GM19328 (cell line): ENCODE data around the gene CLSTN1.

Experiments
- ATAC-seq: cut with Tn5 transposase; IDR thresholded peaks from one replicate; pipeline ENCODE4 v1.9.1; 2021; ENCODE audit warnings: mild to moderate bottlenecking, moderate library complexity; ENCODE audit not compliant: unreplicated experiment

Gene CLSTN1

GRCh38 chr1:9732123-9732971 is 91.4 kb downstream of the CLSTN1 start:
- ATAC-seq, result no peak

GRCh38 chr1:9731561-9731960 is 92.2 kb downstream of the CLSTN1 start:
- ATAC-seq, result no peak

- ATAC-seq, result no peak
Measured at GRCh38 chr1:9731051-9731537, 92.7 kb downstream of the CLSTN1 start.

- ATAC-seq, result no peak
Measured at GRCh38 chr1:9730096-9730901, 93.5 kb downstream of the CLSTN1 start.

GRCh38 chr1:9729523-9729922 is 94.2 kb downstream of the CLSTN1 start:
- no peak for ATAC-seq

- ATAC-seq, result no peak
Measured at GRCh38 chr1:9728451-9729295, 95.1 kb downstream of the CLSTN1 start.

- no peak for ATAC-seq
Measured at GRCh38 chr1:9726905-9727595, 96.7 kb downstream of the CLSTN1 start.

GRCh38 chr1:9726406-9726805 is 97.4 kb downstream of the CLSTN1 start:
- ATAC-seq, result no peak

- no peak for ATAC-seq
Measured at GRCh38 chr1:9724706-9725476, 98.9 kb downstream of the CLSTN1 start.

- ATAC-seq, result no peak
Measured at GRCh38 chr1:9723926-9724325, 99.8 kb downstream of the CLSTN1 start.

- no peak for ATAC-seq
Measured at GRCh38 chr1:9723068-9723805, 100.5 kb downstream of the CLSTN1 start.

- no peak for ATAC-seq
Measured at GRCh38 chr1:9722378-9722749, 101.4 kb downstream of the CLSTN1 start.

- no peak for ATAC-seq
Measured at GRCh38 chr1:9721606-9722377, 102.0 kb downstream of the CLSTN1 start.

GRCh38 chr1:9720785-9721605 is 102.8 kb downstream of the CLSTN1 start:
- no peak for ATAC-seq

GRCh38 chr1:9719978-9720722 is 103.6 kb downstream of the CLSTN1 start:
- ATAC-seq, result no peak

GRCh38 chr1:9718006-9718680 is 105.6 kb downstream of the CLSTN1 start:
- no peak for ATAC-seq
